ENCODE measurements around the gene MMP25.
"Not testable (repeated sequence)": the region's sequence is repeated elsewhere in the genome, so short reads cannot be mapped to it uniquely, and the experiment has no call there.

MMP25 gene

GRCh38 chr16:3050487-3050886, 4.1 kb downstream of the MMP25 start:
- Histone ChIP-seq H3K9ac (ENCODE audit: low read depth, low read length) (no peak overlapping the region), H3K27me3 (ENCODE audit: control insufficient read depth, insufficient read depth, low read length) (peaks cover 24% of the 10 kb centered on the region), H3K9me3 (ENCODE audit: control insufficient read depth, insufficient read depth, low read length) (no peaks in the 10 kb centered on the region)

GRCh38 chr16:3051009-3051408, 4.6 kb downstream of the MMP25 start:
- peaks cover 24% of the 10 kb centered on the region for H3K27me3 ChIP-seq (ENCODE audit: control insufficient read depth, insufficient read depth, low read length)

More at GRCh38 chr16:3050487-3050886, 4.1 kb downstream of the MMP25 start:
- peaks cover 3% of the 10 kb centered on the region; the same call in 1 of the 2 replicates for H3K36me3 ChIP-seq (ENCODE audit: control insufficient read depth, insufficient read depth, low read length)
- no peaks in the 10 kb centered on the region for H3K4me1 ChIP-seq (ENCODE audit: control insufficient read depth, insufficient read depth, low read length)
- no peak overlapping the region for H3K4me3 ChIP-seq (ENCODE audit: low read depth, low read length)
- no peak overlapping the region for H3K27ac ChIP-seq (ENCODE audit: low read depth, low read length)

DNA sequence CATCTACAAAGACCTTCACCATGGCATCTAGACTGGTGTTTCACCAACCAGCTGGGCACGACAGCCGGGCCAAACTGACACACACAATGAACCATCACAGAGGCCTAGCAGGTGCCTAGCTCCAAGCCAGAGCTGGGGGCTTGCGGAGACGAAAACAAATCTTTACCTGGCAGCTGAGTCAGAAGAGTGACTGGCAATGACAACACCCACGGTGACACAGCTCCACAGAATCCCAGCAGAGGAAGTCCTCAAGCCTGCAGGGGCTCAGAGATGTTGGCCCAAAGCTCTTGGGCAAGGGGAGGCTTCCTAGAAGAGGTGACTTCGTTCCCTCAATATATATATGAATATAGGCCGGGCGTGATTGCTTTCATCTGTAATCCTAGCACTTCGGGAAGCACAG, 5.1 kb downstream of the MMP25 start:
- Histone ChIP-seq H3K9me3 (ENCODE audit: control insufficient read depth, insufficient read depth, low read length) (no peaks in the 10 kb centered on the region), H3K4me3 (ENCODE audit: low read depth, low read length) (no peak overlapping the region), H3K27ac (ENCODE audit: low read depth, low read length) (no peak overlapping the region), H3K27me3 (ENCODE audit: control insufficient read depth, insufficient read depth, low read length) (peaks cover 24% of the 10 kb centered on the region), H3K4me1 (ENCODE audit: control insufficient read depth, insufficient read depth, low read length) (no peaks in the 10 kb centered on the region), H3K9ac (ENCODE audit: low read depth, low read length) (no peak overlapping the region), H3K36me3 (ENCODE audit: control insufficient read depth, insufficient read depth, low read length) (peaks cover 3% of the 10 kb centered on the region; the same call in 1 of the 2 replicates)

More at GRCh38 chr16:3051009-3051408, 4.6 kb downstream of the MMP25 start:
- H3K36me3 ChIP-seq (ENCODE audit: control insufficient read depth, insufficient read depth, low read length), result peaks cover 3% of the 10 kb centered on the region; the same call in 1 of the 2 replicates
- H3K4me1 ChIP-seq (ENCODE audit: control insufficient read depth, insufficient read depth, low read length), result no peaks in the 10 kb centered on the region
- no peak overlapping the region for H3K27ac ChIP-seq (ENCODE audit: low read depth, low read length)
- H3K4me3 ChIP-seq (ENCODE audit: low read depth, low read length), result no peak overlapping the region
- H3K9ac ChIP-seq (ENCODE audit: low read depth, low read length), result no peak overlapping the region
- no peaks in the 10 kb centered on the region for H3K9me3 ChIP-seq (ENCODE audit: control insufficient read depth, insufficient read depth, low read length)

GRCh38 chr16:3052571-3053329, 6.4 kb downstream of the MMP25 start:
- not testable (repeated sequence) for H3K36me3 ChIP-seq (ENCODE audit: control insufficient read depth, insufficient read depth, low read length); H3K4me3 ChIP-seq (ENCODE audit: low read depth, low read length); H3K27ac ChIP-seq (ENCODE audit: low read depth, low read length); H3K4me1 ChIP-seq (ENCODE audit: control insufficient read depth, insufficient read depth, low read length); H3K9ac ChIP-seq (ENCODE audit: low read depth, low read length); H3K9me3 ChIP-seq (ENCODE audit: control insufficient read depth, insufficient read depth, low read length)
- H3K27me3 ChIP-seq (ENCODE audit: control insufficient read depth, insufficient read depth, low read length), result peaks cover 14% of the 10 kb centered on the region

DNA sequence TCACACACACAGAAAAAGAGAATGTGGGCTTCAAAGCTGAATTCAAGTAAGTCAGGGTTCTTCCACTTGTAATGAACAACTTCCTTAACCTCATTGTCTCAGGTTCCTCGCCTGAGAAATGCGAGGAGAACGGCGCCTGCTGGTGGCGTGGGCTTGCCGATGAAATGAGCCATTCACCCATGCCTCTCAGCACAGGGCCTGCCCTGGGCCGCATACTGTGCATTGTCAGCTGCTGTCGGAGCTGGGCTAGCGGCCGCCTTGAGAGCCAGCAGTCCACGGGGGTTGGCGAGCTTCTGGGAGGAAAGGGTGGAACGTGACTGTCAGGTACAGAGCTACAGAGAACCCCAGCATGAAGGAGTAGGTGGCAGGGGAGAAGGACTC, 7.0 kb downstream of the MMP25 start:
- not testable (repeated sequence) for H3K27me3 ChIP-seq (ENCODE audit: control insufficient read depth, insufficient read depth, low read length); H3K9me3 ChIP-seq (ENCODE audit: control insufficient read depth, insufficient read depth, low read length); H3K27ac ChIP-seq (ENCODE audit: low read depth, low read length); H3K4me1 ChIP-seq (ENCODE audit: control insufficient read depth, insufficient read depth, low read length); H3K36me3 ChIP-seq (ENCODE audit: control insufficient read depth, insufficient read depth, low read length); H3K4me3 ChIP-seq (ENCODE audit: low read depth, low read length); H3K9ac ChIP-seq (ENCODE audit: low read depth, low read length)

DNA sequence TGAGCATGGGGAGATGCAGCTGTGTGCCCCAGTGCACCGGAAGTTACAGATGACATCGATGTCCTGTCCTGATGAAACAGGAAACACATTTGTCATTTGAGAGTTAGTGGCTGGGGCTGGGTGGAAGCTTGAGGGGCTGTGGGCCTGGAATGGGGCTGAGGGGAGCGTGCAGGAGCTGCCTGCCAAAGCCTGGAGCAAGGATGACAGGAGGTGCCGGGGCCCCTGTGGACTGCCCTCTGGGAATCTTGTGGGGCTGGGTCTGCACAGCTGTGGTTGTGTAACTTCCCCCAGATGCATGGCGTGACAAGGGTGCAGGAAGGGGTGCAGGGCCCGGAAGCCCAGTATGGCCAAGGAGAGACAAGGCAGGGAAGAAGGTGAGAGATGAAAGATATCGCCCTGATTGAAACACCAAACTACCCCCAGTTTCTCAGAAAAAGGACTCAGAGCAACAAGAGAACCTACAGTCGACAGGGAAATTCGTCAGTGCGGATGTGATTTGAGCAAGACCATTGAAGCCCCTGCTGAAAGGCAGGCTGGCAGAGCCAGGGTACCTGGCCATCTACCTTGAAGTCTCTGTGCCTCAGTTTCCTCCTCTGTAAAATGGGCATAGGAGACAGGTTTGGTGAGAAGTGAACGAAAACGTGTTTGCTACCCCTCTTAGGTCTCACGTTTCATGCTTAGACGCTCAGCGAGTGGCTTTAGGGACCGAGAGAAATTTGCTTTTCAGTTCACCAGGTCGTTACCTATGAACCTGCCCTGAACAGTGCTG, 8.8 kb downstream of the MMP25 start:
- no peak overlapping the region for H3K27ac ChIP-seq (ENCODE audit: low read depth, low read length)

GRCh38 chr16:3055734-3056115, 9.4 kb downstream of the MMP25 start:
- H3K4me1 ChIP-seq (ENCODE audit: control insufficient read depth, insufficient read depth, low read length); H3K4me3 ChIP-seq (ENCODE audit: low read depth, low read length); H3K9me3 ChIP-seq (ENCODE audit: control insufficient read depth, insufficient read depth, low read length); H3K27ac ChIP-seq (ENCODE audit: low read depth, low read length); H3K27me3 ChIP-seq (ENCODE audit: control insufficient read depth, insufficient read depth, low read length); H3K9ac ChIP-seq (ENCODE audit: low read depth, low read length); H3K36me3 ChIP-seq (ENCODE audit: control insufficient read depth, insufficient read depth, low read length): not testable (repeated sequence)

More for the DNA sequence above, 8.8 kb downstream of the MMP25 start:
- H3K9me3 ChIP-seq (ENCODE audit: control insufficient read depth, insufficient read depth, low read length), result no peaks in the 10 kb centered on the region
- H3K36me3 ChIP-seq (ENCODE audit: control insufficient read depth, insufficient read depth, low read length), result peaks cover 3% of the 10 kb centered on the region; the same call in 1 of the 2 replicates
- H3K27me3 ChIP-seq (ENCODE audit: control insufficient read depth, insufficient read depth, low read length), result no peaks in the 10 kb centered on the region; the same call in 1 of the 2 replicates
- H3K4me3 ChIP-seq (ENCODE audit: low read depth, low read length), result no peak overlapping the region
- peaks cover 7% of the 10 kb centered on the region; the same call in 1 of the 2 replicates for H3K4me1 ChIP-seq (ENCODE audit: control insufficient read depth, insufficient read depth, low read length)
- H3K9ac ChIP-seq (ENCODE audit: low read depth, low read length), result no peak overlapping the region

GRCh38 chr16:3056336-3057180, 10.2 kb downstream of the MMP25 start:
- no peak overlapping the region for H3K9ac ChIP-seq (ENCODE audit: low read depth, low read length)
- H3K36me3 ChIP-seq (ENCODE audit: control insufficient read depth, insufficient read depth, low read length), result peaks cover 3% of the 10 kb centered on the region; the same call in 1 of the 2 replicates
- H3K27me3 ChIP-seq (ENCODE audit: control insufficient read depth, insufficient read depth, low read length), result no peaks in the 10 kb centered on the region; the same call in 1 of the 2 replicates
- H3K4me3 ChIP-seq (ENCODE audit: low read depth, low read length), result no peak overlapping the region
- H3K9me3 ChIP-seq (ENCODE audit: control insufficient read depth, insufficient read depth, low read length), result no peaks in the 10 kb centered on the region
- H3K27ac ChIP-seq (ENCODE audit: low read depth, low read length), result no peak overlapping the region
- peaks cover 7% of the 10 kb centered on the region; the same call in 1 of the 2 replicates for H3K4me1 ChIP-seq (ENCODE audit: control insufficient read depth, insufficient read depth, low read length)

DNA sequence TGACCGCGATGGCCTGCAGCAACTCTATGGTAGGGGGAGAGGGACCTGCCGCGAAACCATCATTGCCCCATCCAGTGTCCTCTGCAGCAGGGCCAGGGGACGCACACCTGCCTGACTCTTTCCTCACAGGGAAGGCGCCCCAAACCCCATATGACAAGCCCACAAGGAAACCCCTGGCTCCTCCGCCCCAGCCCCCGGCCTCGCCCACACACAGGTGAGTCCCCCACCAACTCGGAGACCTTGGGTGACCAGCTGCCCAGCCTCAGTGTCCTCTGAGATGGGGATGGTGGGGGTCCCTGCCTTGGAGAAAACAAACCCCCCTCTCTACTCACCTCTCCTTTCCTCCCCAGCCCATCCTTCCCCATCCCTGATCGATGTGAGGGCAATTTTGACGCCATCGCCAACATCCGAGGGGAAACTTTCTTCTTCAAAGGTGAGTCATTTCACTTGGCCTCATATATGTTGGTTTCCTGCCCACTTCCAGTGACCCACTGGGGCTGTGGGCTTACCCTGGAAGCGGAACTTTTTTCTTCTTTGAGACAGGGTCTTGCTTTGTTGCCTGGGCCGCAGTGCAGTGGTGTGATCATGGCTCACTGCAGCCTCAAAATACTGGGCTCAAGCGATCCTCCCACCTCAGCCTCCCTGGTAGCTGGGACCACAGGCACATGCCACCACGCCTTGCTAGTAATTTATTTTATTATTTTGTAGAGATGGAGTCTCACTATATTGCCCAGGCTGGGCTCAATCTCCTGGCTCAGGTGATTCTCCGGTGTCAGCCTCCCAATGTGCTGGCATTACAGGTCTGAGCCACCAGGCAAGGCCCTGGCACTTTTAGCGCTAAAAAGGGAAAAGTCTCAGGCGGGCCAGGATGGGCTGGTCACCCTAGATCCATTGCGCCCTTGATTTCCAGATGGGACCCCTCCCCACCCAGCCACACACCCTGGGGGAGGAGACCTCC, 11.1 kb downstream of the MMP25 start:
- Histone ChIP-seq H3K9me3 (ENCODE audit: control insufficient read depth, insufficient read depth, low read length) (no peaks in the 10 kb centered on the region), H3K27me3 (ENCODE audit: control insufficient read depth, insufficient read depth, low read length) (no peaks in the 10 kb centered on the region; the same call in 1 of the 2 replicates), H3K9ac (ENCODE audit: low read depth, low read length) (no peak overlapping the region), H3K27ac (ENCODE audit: low read depth, low read length) (no peak overlapping the region), H3K4me1 (ENCODE audit: control insufficient read depth, insufficient read depth, low read length) (peaks cover 7% of the 10 kb centered on the region; the same call in 1 of the 2 replicates), H3K4me3 (ENCODE audit: low read depth, low read length) (peak overlapping the region; percentile 90; the same call in 1 of the 2 replicates), H3K36me3 (ENCODE audit: control insufficient read depth, insufficient read depth, low read length) (peaks cover 3% of the 10 kb centered on the region; the same call in 1 of the 2 replicates)
